ES-I3 (cell line): ENCODE results near the gene UBR3.
"Not testable (repeated sequence)": the region's sequence is repeated elsewhere in the genome, so short reads cannot be mapped to it uniquely, and the experiment has no call there.

Experiments
- H3K36me3 ChIP-seq: 2 replicates; pipeline ENCODE4 v1.6.1; 2013; ENCODE audit warnings: mild to moderate bottlenecking, low read length, control low read depth, moderate library complexity; ENCODE audit not compliant: insufficient read depth
- H3K4me1 ChIP-seq: 2 replicates; pipeline ENCODE4 v1.6.1; 2013; ENCODE audit warnings: mild to moderate bottlenecking, control low read depth, low read length; ENCODE audit not compliant: insufficient read depth
- H3K9ac ChIP-seq: 2 replicates; pipeline ENCODE4 v1.6.1; 2013; ENCODE audit warnings: low read depth, mild to moderate bottlenecking, low read length, moderate library complexity
- H3K9me3 ChIP-seq: 2 replicates; pipeline ENCODE4 v1.6.1; 2013; ENCODE audit warnings: mild to moderate bottlenecking, low read length, moderate library complexity; ENCODE audit not compliant: control insufficient read depth, insufficient read depth

Gene UBR3

GRCh38 chr2:170113168-170113894 lies 286.1 kb downstream of the UBR3 start:
- H3K36me3 ChIP-seq: no peaks in the 10 kb centered on the region
- H3K9ac ChIP-seq: no peak overlapping the region
- H3K4me1 ChIP-seq: no peaks in the 10 kb centered on the region
- H3K9me3 ChIP-seq: peaks cover 3% of the 10 kb centered on the region; the same call in 1 of the 2 replicates

GRCh38 chr2:170115501-170116229 lies 288.4 kb downstream of the UBR3 start:
- H3K4me1 ChIP-seq: no peaks in the 10 kb centered on the region
- no peaks in the 10 kb centered on the region for H3K36me3 ChIP-seq
- H3K9me3 ChIP-seq: peaks cover 6% of the 10 kb centered on the region
- H3K9ac ChIP-seq: no peak overlapping the region

GRCh38 chr2:170118641-170119040 lies 291.4 kb downstream of the UBR3 start:
- Histone ChIP-seq H3K9ac (no peak overlapping the region), H3K4me1 (peaks cover 10% of the 10 kb centered on the region; the same call in 1 of the 2 replicates), H3K36me3 (no peaks in the 10 kb centered on the region), H3K9me3 (peaks cover 3% of the 10 kb centered on the region; the same call in 1 of the 2 replicates)

- not testable (repeated sequence) for H3K9me3 ChIP-seq, H3K36me3 ChIP-seq, H3K9ac ChIP-seq
- H3K4me1 ChIP-seq: peaks cover 13% of the 10 kb centered on the region; the same call in 1 of the 2 replicates
Measured at GRCh38 chr2:170119326-170119725, 292.1 kb downstream of the UBR3 start.

GRCh38 chr2:170121689-170122088 lies 294.4 kb downstream of the UBR3 start:
- peaks cover 13% of the 10 kb centered on the region; the same call in 1 of the 2 replicates for H3K4me1 ChIP-seq
- no peaks in the 10 kb centered on the region for H3K36me3 ChIP-seq
- peaks cover 3% of the 10 kb centered on the region; the same call in 1 of the 2 replicates for H3K9me3 ChIP-seq
- no peak overlapping the region for H3K9ac ChIP-seq

GRCh38 chr2:170122883-170123547 lies 295.8 kb downstream of the UBR3 start:
- H3K9ac ChIP-seq: no peak overlapping the region
- peaks cover 13% of the 10 kb centered on the region; the same call in 1 of the 2 replicates for H3K4me1 ChIP-seq
- no peaks in the 10 kb centered on the region for H3K36me3 ChIP-seq
- peaks cover 3% of the 10 kb centered on the region; the same call in 1 of the 2 replicates for H3K9me3 ChIP-seq

- Histone ChIP-seq H3K9me3 (peaks cover 3% of the 10 kb centered on the region; the same call in 1 of the 2 replicates), H3K4me1 (peaks cover 13% of the 10 kb centered on the region; the same call in 1 of the 2 replicates)
Measured at GRCh38 chr2:170123593-170123992, 296.3 kb downstream of the UBR3 start.

GRCh38 chr2:170126138-170126728 lies 299.0 kb downstream of the UBR3 start:
- H3K9me3 ChIP-seq, H3K9ac ChIP-seq, H3K36me3 ChIP-seq: not testable (repeated sequence)
- peaks cover 13% of the 10 kb centered on the region; the same call in 1 of the 2 replicates for H3K4me1 ChIP-seq

More at GRCh38 chr2:170123593-170123992, 296.3 kb downstream of the UBR3 start:
- H3K36me3 ChIP-seq: no peaks in the 10 kb centered on the region
- no peak overlapping the region for H3K9ac ChIP-seq
